GM21447 (cell line): ENCODE data around the gene ITFG1.
"Not testable (repeated sequence)": the region's sequence is repeated elsewhere in the genome, so short reads cannot be mapped to it uniquely, and the experiment has no call there.

ENCODE experiments used
- ATAC-seq: cut with Tn5 transposase; IDR thresholded peaks from one replicate; pipeline ENCODE4 v1.9.1; 2021; ENCODE audit not compliant: unreplicated experiment

ITFG1 gene

DNA sequence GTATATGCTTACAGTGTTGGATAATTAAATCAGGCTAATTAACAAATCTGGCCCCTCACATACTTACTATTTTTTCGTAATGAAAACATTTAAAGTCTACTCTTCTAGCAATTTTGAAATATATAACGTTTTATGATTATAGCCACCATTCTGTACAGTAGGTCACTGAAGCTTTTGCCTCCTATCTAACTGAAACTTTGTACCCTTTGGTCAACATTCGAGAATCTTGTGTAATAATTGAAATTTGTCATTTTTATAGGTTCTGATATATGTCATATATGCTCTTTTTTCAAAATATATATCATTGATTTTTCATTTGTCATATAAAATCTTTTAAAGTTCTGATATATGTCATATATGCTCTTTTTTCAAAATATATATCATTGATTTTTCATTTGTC is 12.9 kb upstream of the ITFG1 start:
- ATAC-seq = no peak

DNA sequence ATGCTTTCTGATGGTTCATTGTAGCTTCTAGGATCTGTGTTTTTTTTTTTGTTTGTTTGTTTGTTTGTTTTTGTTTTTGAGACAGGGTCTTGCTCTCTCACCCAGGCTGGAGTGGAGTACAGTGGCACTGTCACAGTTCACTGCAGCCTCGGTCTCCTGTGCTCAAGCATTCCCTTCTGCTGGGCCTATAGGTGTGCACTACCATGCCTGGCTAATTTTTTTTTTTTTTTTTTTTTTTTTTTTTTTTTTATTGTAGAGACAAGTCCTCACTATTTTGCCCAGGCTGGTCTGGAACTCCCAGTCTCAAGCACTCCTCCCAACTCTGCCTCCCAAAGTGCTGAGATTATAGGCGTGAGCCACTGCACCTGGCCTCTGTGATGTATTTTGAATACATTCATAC is 12.1 kb upstream of the ITFG1 start:
- ATAC-seq = not testable (repeated sequence)

DNA sequence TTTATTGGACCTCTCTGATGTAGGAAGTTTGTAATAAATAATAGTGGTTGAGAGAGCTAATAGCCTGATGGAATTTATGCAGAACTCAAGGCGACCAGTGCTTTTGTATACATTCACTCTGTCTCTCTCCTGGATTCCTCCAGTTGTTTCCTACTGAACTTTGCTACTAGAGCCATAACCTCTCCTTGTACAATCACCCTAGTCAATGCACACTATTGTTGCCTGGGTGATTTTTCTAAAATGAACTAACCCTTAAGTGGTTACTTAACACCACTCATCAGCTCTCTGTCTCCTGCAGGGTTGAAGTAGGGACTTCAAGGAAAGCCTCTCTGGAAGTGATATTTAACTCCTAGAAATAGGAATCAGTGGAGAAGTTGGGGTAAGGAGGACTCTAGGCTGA is 9.9 kb upstream of the ITFG1 start:
- no peak for ATAC-seq

DNA sequence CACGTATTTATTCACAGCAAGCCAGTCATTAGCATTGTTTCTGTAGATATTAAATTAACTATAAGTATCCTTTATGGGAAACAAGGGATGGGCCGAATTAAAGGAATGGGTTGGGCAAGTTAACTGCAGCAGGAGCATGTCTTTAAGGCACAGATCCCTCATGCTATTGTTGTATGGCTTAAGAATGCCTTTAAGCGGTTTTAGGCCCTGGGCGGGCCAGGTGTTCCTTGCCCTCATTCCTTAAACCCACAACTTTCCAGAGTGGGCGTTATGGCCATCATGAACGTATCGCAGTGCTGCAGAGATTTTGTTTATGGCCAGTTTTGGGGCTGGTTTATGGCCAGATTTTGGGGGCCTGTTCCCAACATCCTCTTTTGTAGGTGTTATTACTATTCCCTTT is 9.3 kb upstream of the ITFG1 start:
- no peak for ATAC-seq

DNA sequence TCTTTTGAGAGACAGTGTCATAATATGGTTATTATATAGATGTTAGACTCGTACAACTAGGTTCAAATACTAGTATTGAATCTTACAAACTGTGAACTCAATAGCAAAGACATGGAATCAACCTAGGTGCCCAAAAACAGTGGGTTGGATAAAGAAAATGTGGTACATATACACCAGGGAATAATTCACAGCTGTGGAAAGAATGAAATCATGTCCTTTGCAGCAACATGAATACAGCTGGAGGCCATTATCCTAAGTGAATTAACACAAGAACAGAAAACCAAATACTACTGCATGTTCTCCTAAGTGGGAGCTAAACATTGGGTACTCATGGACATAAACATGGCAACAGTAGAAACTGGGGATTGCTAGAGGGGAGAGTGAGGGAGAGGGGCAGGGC is 8.4 kb upstream of the ITFG1 start:
- no peak for ATAC-seq

DNA sequence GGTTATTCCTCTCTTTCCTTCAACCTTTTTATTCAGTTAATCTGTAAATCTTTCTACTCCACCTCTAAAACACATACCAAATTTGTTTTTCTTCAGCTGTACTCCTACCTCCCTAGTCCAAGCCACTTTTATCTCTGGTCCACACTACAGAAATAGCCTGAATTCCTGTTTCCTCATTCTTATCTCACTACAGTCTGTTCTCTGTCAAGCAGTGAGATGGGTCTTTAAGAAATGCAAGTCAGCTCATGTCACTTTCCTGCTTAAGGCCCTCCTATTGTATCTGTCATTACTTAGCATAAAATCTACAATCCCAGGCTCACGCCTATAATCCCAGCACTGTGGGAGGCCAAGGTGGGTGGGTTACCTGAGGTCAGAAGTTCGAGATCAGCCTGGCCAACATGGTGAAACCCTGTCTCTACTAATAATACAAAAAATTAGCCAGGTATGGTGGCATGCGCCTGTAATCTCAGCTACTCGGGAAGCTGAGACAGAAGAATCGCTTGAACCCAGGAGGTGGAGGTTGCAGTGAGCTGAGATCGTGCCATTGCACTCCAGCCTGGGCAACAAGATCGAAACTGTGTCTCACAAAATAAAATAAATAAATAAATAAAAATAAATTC is 7.3 kb upstream of the ITFG1 start:
- ATAC-seq = not testable (repeated sequence)

DNA sequence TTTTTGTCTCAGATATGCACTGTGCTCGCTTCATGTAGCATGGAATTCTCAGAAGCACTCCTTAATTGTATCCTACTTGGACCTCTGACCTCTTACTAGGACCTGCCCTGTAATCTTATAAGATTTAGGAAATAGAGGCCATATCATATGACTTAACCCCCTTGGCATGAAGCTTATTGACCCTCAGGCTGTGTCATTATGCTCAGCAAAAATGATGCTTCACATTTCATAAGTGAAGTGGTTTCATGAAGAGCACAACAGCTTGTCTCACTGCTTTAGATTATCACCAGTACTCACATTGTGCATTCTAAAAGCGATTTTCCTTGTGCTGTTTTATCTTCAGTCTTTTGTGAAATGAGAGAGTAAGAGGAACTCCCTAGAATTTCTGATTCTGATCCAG is 6.6 kb upstream of the ITFG1 start:
- no peak for ATAC-seq

DNA sequence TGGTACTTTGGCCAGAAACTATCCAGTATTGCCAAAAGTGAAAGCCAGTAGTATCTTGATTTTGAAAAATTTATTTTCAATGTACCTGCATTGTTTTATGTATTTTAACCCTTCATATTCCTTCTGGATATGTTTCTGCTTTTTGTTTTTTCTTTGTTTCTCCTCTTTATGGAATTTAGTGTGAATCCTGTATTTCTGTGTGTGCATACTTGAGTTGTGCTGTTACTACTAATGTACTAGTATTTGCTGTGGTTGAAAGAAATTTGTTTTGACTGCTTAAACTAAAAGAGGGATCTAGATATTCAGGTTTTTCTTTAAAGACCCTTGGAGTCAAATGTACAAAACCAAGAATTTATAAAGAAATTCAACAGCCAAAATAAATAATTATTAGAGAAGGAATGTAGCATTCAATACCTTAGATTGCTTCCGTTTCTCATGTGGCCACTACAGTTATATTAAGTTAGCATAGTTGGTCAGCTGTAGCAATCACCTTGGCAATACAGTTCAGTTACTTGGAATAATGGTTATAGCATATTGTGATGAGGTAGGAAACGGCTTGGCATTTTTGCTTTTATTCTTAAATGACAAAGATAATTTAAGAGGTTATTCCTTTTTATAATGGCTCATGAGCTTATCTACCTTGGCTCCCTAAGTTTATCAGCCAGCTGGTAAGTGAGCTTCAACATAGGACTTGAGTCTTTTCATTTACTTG is 5.2 kb upstream of the ITFG1 start:
- no peak for ATAC-seq

DNA sequence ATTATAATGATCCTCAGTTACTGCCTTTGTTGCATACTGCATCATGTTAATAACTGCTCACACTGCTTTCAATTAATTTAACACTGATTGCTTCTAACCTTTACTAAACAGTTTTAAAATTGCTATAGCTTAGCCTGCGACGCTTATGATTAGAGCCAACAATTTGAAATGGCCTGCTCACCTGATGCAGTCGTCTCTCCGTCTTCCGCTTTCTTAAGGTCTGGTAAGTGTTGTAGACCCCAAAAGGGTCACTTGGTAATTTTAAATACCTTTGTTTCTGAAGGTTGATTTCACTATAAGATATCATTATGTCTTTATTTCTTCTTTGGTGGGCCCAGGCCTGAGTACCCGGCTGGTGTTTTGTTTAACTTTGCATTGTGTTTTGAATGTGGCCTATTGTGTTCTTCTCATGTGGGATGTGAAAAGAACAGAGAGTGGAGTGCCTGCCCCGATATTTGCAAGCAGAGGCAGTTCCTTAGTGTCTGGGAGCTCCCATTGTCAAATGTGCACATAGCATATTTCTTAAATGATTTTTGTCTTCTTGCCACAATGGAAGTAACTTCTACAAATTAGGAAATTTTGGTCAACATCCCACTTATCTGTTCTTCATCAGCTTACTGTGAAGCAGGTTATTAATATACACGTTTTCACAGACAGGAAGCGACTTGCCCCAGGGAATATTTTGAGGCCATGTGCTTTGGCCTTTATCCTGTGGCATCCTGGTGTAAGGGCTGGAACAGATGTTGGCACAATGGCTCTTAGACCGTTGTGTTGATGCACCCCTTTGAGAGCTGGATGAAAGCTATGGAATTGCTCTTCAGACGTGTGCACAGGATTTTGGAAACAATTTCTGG is 3.1 kb upstream of the ITFG1 start:
- ATAC-seq = no peak

DNA sequence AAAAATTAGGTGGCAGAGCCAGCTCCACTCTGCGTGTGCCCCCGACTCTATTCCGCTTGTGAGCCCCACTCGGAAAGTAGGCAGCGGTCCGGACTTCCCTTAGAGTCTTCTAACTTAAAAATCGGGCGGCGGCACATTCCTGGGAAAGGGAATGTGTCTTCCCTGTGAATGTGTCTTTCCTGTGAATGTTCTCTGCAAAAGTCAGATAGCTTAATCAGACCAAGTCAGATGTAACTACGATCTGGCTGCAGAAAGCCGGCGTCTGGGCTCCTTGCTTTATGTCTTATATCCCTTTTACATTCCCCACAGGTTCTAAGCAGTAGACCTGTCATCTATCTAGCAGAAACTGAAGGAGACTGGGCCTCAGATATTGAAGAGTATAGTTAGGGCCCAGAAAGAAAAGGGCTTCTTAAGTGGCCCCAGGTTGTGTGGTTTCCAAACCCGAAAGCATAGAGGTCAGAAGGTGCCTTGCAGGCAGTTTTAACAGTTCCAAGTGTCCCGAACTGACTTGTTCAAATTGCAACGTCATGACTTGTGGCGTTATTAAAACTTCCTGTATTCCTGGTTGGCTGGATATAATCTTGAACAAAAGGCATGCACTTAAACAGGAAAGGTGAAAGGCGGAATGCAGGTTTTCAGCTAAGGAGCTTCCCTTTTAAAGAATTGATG is 869 bp upstream of the ITFG1 start:
- ATAC-seq = peak; percentile 31

DNA sequence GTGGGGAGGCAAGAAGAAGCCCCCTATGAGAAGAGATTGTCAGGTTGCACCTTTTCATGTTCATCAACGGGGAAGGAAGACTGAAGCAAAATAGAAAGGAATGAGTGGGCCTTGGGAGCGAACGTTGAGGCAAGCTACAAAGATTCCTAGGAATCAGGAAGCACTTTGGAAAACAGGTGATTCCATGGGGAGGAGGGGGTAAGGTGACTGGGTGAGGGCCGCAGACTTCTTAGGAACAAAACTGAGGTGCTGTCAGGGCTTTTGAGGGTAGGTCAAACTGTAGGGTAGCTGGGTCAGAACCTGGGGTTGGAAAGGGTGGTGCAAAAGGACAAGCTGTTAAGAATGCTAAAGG is 528 bp downstream of the ITFG1 start:
- ATAC-seq = peak; percentile 3

DNA sequence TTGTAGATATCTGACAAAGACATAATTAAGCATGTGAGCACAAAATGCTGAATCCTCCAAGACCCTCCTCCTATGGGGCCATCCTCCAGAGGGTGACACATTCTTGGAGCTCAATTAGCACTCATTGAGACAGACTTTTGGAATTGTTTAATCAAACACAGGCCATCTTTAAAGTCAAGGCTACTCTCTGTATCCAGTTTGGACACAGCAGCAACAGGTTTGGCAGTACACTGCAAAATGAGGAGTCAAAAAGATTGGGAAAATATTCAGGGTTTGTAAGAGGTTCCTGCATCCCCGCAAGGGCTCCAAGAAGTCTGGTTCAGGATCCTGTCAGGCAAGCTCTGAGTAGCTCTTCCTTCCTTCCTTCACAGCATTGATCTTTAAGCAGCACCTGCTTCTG is 1.3 kb downstream of the ITFG1 start:
- ATAC-seq = no peak

DNA sequence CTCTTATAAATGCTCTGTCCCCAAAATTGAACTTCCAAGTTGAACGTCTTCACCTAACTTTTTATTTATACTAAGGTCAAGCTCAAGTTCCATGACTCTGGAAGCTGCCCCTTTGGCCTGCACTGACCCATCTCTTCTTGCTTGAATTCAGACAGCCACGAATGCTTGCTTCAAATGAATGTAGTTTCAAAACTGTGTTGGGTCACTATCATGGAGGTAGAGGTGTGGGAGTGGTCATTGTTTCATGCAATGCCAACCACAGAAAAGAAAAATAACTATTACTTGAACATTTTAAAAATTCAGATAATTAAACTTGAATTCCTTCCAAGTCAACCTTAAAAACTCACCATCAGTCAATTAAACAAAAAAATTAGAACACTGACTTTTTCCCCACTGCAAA is 2.5 kb downstream of the ITFG1 start:
- ATAC-seq = no peak

DNA sequence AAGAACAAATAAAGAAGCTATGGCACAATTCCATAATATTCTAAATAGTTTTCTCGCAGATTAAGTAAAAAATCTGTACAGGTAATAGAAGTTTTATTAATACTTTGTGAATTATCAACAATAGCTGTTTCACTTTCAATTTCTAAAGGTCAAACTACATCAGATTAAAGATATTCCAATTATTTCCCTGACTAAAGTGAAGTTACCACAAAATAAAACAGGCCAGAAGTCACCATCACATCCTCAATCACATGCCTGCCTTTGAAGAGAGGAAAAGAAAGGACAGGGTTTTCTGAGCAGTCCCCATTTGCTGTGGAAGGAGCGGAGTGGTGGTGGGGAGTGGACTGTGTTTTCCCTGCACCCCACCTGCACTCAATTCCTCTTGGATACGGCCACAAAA is 11.1 kb downstream of the ITFG1 start:
- no peak for ATAC-seq

DNA sequence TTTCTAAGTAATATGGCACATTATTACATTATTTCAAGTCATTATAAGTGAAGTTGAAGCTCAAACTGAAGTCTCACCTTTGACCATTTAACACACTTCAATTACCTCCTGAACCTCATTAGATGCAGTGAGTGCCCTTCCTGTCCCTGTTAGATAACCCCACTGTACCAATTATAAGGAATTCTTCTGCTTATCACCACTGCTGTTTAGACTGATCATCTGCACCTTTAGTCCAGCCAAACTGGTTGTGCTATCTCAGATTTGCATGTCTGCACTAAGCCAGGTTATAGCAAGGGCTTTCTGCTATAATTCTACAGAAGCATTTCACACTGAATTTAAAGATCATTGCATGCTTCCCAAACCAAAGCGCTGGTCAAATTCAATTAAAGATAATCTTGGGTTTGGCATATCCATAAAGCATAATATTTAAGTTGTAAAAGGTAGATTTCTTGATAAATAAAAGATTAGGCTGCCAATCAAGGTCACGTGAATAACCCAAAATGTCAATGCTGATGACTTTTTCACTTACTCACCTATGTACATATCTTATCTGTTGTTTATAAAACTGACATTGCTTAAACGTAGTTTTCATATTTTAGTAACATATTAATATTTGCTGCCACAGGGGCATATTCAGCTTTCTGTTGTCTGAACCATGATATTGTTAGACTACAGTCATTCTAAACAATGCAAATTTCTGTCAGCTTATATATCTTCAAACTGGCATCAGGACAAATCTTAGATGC is 11.9 kb downstream of the ITFG1 start:
- ATAC-seq = no peak

DNA sequence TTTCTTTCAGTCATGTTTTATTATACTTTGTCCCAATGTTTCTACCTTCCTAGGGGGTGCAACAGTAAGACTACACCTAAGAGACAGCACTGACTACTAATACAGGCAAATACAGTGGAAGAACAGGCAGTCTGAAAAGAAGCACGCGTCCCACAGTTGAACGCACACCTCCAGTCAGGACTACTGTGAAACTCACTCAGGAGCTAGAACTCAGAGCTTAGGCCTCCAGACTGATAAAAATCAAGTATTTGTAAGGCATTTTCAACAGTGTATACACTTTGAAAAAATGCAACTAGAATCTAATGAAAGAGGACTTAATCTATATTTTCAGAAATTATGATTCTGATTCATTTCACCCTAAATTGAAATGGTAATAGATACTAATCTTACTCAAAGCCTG is 14.4 kb downstream of the ITFG1 start:
- ATAC-seq = no peak

DNA sequence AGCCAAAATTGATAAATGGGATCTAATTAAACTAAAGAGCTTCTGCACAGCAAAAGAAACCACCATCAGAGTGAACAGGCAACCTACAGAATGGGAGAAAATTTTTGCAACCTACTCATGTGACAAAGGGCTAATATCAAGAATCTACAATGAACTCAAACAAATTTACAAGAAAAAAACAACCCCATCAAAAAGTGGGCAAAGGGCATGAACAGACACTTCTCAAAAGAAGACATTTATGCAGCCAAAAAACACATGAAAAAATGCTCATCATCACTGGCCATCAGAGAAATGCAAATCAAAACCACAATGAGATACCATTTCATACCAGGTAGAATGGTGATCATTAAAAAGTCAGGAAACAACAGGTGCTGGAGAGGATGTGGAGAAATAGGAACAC is 18.0 kb downstream of the ITFG1 start:
- not testable (repeated sequence) for ATAC-seq

DNA sequence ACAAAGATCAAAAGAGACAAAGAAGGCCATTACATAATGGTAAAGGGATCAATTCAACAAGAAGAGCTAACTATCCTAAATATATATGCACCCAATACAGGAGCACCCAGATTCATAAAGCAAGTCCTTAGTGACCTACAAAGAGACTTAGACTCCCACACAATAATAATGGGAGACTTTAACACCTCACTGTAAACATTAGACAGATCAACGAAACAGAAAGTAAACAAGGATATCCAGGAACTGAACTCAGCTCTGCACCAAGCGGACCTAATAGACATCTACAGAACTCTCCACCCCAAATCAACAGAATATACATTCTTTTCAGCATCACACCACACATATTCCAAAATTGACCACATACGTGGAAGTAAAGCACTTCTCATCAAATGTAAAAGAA is 20.8 kb downstream of the ITFG1 start:
- not testable (repeated sequence) for ATAC-seq

DNA sequence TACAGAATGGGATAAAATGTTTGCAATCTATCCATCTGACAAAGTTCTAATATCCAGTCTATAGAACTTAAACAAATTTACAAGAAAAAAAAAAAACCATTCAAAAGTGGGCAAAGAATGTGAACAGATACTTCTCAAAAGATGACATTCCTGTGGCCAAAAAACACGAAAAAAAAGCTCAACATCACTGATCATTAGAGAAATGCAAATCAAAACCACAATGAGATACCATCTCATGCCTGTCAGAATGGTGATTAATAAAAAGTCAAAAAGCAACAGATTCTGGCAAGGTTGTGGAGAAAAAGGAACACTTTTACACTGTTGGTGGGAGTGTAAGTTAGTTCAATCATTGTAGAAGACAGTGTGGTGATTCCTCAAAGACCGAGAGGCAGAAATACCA is 26.6 kb downstream of the ITFG1 start:
- not testable (repeated sequence) for ATAC-seq

DNA sequence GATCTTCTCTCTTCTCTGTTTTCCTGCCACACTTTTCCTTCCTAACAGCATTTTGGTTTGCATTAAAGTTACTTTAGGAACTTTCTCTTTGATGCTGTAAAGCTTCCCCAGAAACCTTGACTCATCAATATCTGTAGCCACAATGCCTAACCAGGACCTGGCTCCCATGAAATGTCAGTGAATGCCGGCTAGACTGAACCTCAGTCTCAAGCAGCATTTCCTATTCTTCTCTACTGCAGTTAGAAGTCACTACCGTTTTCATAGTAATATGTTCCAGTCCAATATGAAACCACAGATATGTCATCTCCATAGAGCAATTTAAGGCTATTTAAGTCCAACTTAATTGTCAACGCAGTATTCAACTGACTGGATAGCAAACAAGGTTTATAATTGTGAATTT is 28.9 kb downstream of the ITFG1 start:
- no peak for ATAC-seq

DNA sequence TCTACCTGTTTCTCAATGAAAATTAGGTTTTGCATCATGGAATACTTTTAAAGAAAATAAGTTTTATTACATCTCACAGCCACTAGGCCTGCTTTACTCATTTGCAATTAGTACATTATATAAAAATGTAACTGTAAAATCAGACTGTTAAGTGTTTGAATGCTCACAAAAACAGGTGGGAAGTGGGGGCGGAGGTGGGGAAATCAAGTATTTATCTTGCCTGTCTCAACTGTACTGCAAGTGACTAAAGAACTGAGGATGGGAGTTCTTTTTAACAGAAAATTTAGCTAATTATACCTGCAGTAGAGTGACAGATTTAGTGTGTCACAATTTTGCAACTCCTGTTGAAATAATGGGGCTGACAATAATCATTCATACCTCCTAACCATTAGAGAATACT is 34.1 kb downstream of the ITFG1 start:
- no peak for ATAC-seq
